Activated CD8-positive, alpha-beta T cell treated with anti-CD3 and anti-CD28 coated beads for 36 hours (primary cell): ENCODE data around the gene WDR70. TPM values are rescaled to one million over a fixed set of nuclear protein-coding genes. Genes with fewer than 3 reads are reported as not detected.

Source experiments
- ATAC-seq: fragments of 200-7000 bp; cut with Tn5 transposase; one replicate; pipeline ENCODE4 v1.10.0; 2021; ENCODE audit warnings: mild to moderate bottlenecking, moderate library complexity
- CTCF ChIA-PET: fragments of 350-600 bp; sonication (Branson Sonifier 250); formaldehyde crosslinking; loops from one replicate; lab custom pipeline; 2021; ENCODE audit warnings: antibody characterized with exemption; lab: Charles Lee
- POLR2A ChIA-PET: fragments of 350-600 bp; sonication (Branson Sonifier 250); formaldehyde crosslinking; loops from one replicate; lab custom pipeline; 2021; ENCODE audit warnings: antibody characterized with exemption; lab: Charles Lee
- DNase-seq: peaks from one replicate; pipeline ENCODE4 v3.0.0-alpha.2; 2020
- H3K27ac Mint-ChIP-seq: one replicate; pipeline ENCODE4 v1.8.0; 2021; ENCODE audit warnings: mild to moderate bottlenecking, mixed read lengths
- H3K27me3 Mint-ChIP-seq: one replicate; pipeline ENCODE4 v1.8.0; 2021; ENCODE audit warnings: mixed read lengths
- H3K36me3 Mint-ChIP-seq: one replicate; pipeline ENCODE4 v1.8.0; 2021; ENCODE audit warnings: low read depth, mixed read lengths
- H3K4me1 Mint-ChIP-seq: one replicate; pipeline ENCODE4 v1.8.0; 2021; ENCODE audit warnings: low read depth, mixed read lengths
- H3K4me3 Mint-ChIP-seq: one replicate; pipeline ENCODE4 v1.8.0; 2021; ENCODE audit warnings: mild to moderate bottlenecking, moderate library complexity, mixed read lengths
- H3K9me3 Mint-ChIP-seq: one replicate; pipeline ENCODE4 v1.8.0; 2021; ENCODE audit warnings: mixed read lengths
- intact Hi-C: fragments of 100-400 bp; cut with micrococcal nuclease; formaldehyde crosslinking; loops from one replicate; pipeline ENCODE4 v1.10.0; 2022
- total RNA-seq, 2 experiments: library from RNA; stranded (reverse); gene quantifications; one replicate each; pipeline ENCODE4 v1.2.3, GENCODE V29; 2021
- TF ChIP-seq, protein P1 (sequence below): fragments of 200-600 bp; IDR thresholded peaks from one replicate; pipeline ENCODE4 v1.8.0; 2022; ENCODE audit warnings: antibody characterized with exemption, mild to moderate bottlenecking

Gene WDR70
- total RNA-seq, 2 experiments from 2014 or later: 30.8 to 32.7 TPM

DNA sequence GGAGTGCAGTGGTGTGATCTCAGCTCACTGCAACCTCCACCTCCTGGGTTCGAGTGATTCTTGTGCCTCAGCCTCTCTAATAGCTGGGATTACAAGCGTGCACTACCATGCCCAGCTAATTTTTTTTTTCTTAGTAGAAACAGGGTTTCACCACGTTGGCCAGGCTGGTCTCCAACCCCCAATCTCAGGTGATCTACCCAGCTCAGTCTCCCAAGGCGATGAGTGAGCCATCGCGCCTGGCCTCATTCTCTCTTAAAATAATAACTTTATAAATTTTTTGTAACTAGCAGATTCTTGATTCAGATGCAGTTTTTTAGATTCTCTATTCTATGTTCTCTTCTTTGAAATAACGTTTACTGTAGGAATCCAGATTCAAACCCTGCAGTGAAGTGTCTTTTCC is 333.6 kb downstream of the WDR70 start:
- ChIA-PET CTCF (interaction anchor here (1.1 kb wide), 1 partner anchor 11 kb away, joined by 5 read pairs; no protein-coding TSS in a partner anchor), POLR2A (no interaction called here)
- TF ChIP-seq, protein P1, sequence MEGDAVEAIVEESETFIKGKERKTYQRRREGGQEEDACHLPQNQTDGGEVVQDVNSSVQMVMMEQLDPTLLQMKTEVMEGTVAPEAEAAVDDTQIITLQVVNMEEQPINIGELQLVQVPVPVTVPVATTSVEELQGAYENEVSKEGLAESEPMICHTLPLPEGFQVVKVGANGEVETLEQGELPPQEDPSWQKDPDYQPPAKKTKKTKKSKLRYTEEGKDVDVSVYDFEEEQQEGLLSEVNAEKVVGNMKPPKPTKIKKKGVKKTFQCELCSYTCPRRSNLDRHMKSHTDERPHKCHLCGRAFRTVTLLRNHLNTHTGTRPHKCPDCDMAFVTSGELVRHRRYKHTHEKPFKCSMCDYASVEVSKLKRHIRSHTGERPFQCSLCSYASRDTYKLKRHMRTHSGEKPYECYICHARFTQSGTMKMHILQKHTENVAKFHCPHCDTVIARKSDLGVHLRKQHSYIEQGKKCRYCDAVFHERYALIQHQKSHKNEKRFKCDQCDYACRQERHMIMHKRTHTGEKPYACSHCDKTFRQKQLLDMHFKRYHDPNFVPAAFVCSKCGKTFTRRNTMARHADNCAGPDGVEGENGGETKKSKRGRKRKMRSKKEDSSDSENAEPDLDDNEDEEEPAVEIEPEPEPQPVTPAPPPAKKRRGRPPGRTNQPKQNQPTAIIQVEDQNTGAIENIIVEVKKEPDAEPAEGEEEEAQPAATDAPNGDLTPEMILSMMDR: no peak
- intact Hi-C loops: no loop called here
- no peak for ATAC-seq
- Mint-ChIP-seq H3K4me3 (no peak overlapping the region), H3K27ac (no peak overlapping the region), H3K36me3 (no peaks in the 10 kb centered on the region), H3K27me3 (no peaks in the 10 kb centered on the region), H3K9me3 (no peaks in the 10 kb centered on the region), H3K4me1 (peaks cover 9% of the 10 kb centered on the region)
- DNase-seq: no peak

DNA sequence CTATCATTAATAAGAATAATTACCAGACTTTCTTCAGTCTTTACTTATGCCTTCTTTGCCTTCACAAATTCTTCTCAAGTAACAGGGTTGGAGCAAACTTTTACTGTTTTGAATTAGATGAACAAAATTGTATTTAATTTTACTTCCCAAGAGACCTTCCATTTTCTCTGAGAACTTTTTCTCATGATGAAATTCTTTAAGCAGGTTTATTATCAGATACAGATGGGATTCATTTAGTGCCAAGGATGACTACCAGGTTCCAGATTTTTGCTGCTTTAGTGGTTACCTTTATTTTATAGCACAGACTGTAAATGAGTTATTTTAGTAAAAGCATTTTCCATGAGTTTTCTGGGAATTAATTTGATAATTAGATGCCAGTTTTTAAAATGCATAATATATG is 335.6 kb downstream of the WDR70 start:
- CTCF ChIA-PET: no interaction called here
- no peaks in the 10 kb centered on the region for H3K9me3 Mint-ChIP-seq
- no peaks in the 10 kb centered on the region for H3K36me3 Mint-ChIP-seq
- no peak overlapping the region for H3K27ac Mint-ChIP-seq
- POLR2A ChIA-PET: no interaction called here
- no peak for ATAC-seq
- no peaks in the 10 kb centered on the region for H3K27me3 Mint-ChIP-seq
- DNase-seq: no peak
- H3K4me1 Mint-ChIP-seq: peaks cover 8% of the 10 kb centered on the region
- intact Hi-C loops: no loop called here
- TF ChIP-seq, protein P1: no peak
- no peak overlapping the region for H3K4me3 Mint-ChIP-seq

DNA sequence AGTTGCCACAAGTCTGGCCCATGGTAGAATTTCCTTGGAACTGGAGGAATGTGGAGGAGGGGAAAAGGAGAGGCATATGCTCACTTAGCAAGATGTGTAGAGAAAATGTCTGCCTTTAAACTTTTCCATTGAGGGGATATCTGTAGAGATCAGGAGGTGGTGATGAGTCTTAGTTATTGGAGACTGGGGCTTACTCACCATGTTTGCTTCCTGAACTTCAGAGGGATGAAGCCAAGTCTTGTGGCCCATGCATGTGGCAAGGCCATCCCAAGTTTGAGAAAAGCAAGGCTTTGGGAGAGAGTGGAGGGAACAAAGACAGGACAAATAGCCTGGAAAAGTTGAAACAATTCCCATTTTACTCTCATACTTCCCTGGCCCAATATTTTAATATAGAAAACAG is 336.2 kb downstream of the WDR70 start:
- TF ChIP-seq, protein P1: no peak
- H3K27ac Mint-ChIP-seq: no peak overlapping the region
- DNase-seq: no peak
- H3K9me3 Mint-ChIP-seq: no peaks in the 10 kb centered on the region
- intact Hi-C loops: no loop called here
- H3K36me3 Mint-ChIP-seq: peaks cover 2% of the 10 kb centered on the region
- ATAC-seq: no peak
- ChIA-PET CTCF (no interaction called here), POLR2A (no interaction called here)
- no peaks in the 10 kb centered on the region for H3K27me3 Mint-ChIP-seq
- peaks cover 9% of the 10 kb centered on the region for H3K4me1 Mint-ChIP-seq
- H3K4me3 Mint-ChIP-seq: no peak overlapping the region

DNA sequence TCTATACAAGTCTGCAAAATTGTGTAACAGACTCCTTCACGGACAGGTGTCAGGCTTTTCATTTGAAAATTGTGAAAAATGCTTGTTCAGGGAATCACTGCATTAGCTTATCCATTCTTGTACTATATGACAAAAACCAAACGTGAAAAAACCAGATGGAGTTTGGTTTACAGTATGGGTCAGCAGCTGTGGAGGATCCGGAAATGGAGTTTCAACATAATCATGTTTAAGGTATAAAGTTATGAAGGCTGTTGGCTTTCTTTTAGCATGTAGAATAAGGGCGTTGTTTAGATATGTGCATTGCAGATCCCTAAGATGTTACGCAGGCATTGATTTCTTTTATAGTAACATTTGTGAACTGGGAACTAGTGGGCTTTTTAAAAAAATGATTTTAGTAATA is 336.9 kb downstream of the WDR70 start:
- Mint-ChIP-seq H3K27ac (no peak overlapping the region), H3K27me3 (no peaks in the 10 kb centered on the region), H3K9me3 (no peaks in the 10 kb centered on the region), H3K4me3 (no peak overlapping the region), H3K4me1 (peaks cover 12% of the 10 kb centered on the region), H3K36me3 (peaks cover 9% of the 10 kb centered on the region)
- TF ChIP-seq, protein P1: no peak
- DNase-seq: no peak
- intact Hi-C loops: no loop called here
- no peak for ATAC-seq
- POLR2A ChIA-PET: no interaction called here
- CTCF ChIA-PET: no interaction called here

DNA sequence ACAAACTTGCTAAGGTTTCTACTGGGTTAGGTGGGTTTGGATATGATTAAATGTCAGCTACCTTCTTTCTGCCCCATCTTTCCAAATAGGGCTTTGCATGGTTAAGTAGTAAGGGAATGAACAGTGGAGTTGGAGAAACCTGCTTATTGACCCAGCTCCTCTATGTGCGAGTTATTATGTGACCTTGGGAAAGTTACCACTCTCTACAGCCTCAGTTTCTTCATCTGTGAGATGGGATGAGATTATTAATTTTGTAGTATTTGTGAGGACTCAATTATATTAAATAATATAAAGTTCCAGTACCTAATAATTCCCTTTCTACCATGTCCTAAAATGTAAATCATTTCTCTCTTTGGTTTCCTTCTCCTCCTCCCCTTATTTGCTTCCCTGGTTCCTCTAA is 337.3 kb downstream of the WDR70 start:
- ATAC-seq (no peak), DNase-seq (no peak)
- Mint-ChIP-seq H3K36me3 (peaks cover 9% of the 10 kb centered on the region), H3K4me3 (no peak overlapping the region), H3K9me3 (no peaks in the 10 kb centered on the region), H3K27ac (no peak overlapping the region), H3K4me1 (peaks cover 13% of the 10 kb centered on the region), H3K27me3 (no peaks in the 10 kb centered on the region)
- ChIA-PET POLR2A (no interaction called here), CTCF (no interaction called here)
- TF ChIP-seq, protein P1: no peak
- intact Hi-C loops: no loop called here
